Endothelial cell of umbilical vein (primary cell): Measurements from ENCODE around the gene YARS2. TPM values are rescaled to one million over a fixed set of nuclear protein-coding genes. Genes with fewer than 3 reads are reported as not detected.

Experiments used
- BruUV-seq: library from RNA; stranded (reverse); fragments of 400-500 nt; replicated peaks from 2 replicates; lab custom pipeline; 2021; lab: Mats Ljungman, UMichigan
- CTCF ChIA-PET: fragments of 300-600, 350-600 bp; sonication (Branson Sonifier 250); formaldehyde crosslinking; loops from one replicate; lab custom pipeline; 2021; ENCODE audit warnings: antibody characterized with exemption, inconsistent platforms; lab: Charles Lee
- POLR2A ChIA-PET: fragments of 300-600, 350-600 bp; sonication (Branson Sonifier 250); formaldehyde crosslinking; loops from one replicate; lab custom pipeline; 2021; ENCODE audit warnings: antibody characterized with exemption, inconsistent platforms; lab: Charles Lee
- DNase-seq: peaks from one replicate; pipeline ENCODE4 v3.0.0-alpha.2; 2011; ENCODE audit warnings: low read depth, low spot score
- FAIRE-seq: peaks from 2 replicates; lab custom pipeline; 2011; peaks lifted over from hg19 to GRCh38; lab: Jason Lieb, UNC
- H2AFZ ChIP-seq: 2 replicates; pipeline ENCODE4 v1.6.0; 2012; ENCODE audit warnings: low read depth, low read length, control low read depth, inconsistent platforms
- H3K27ac ChIP-seq: 2 replicates; pipeline ENCODE4 v1.5.1; 2011; ENCODE audit warnings: low read depth, mild to moderate bottlenecking, control low read depth, low read length, moderate library complexity; ENCODE audit not compliant: insufficient read depth
- H3K27me3 ChIP-seq, 2 experiments: 2 replicates each; pipeline versions ENCODE4 v1.6.0 to v1.6.1; 2011; ENCODE audit warnings: low read length in 2 of 2, mixed read lengths in 1 of 2; ENCODE audit not compliant: control insufficient read depth in 2 of 2, insufficient read depth in 2 of 2
- H3K36me3 ChIP-seq, 2 experiments: 2 replicates in 1 of 2; 3 replicates in 1 of 2; pipeline ENCODE4 v1.5.1; 2011; ENCODE audit warnings: low read length in 2 of 2, mild to moderate bottlenecking in 1 of 2, moderate library complexity in 1 of 2; ENCODE audit not compliant: control insufficient read depth in 2 of 2, insufficient read depth in 2 of 2; ENCODE audit errors: extremely low read depth in 1 of 2
- H3K4me1 ChIP-seq: 3 replicates; pipeline ENCODE4 v1.5.1; 2011; ENCODE audit warnings: mild to moderate bottlenecking, low read length; ENCODE audit not compliant: control insufficient read depth, insufficient read depth; ENCODE audit errors: extremely low read depth
- H3K4me2 ChIP-seq: 2 replicates; pipeline ENCODE4 v1.6.1; 2011; ENCODE audit warnings: low read length, control low read depth, mixed read lengths; ENCODE audit not compliant: insufficient read depth
- H3K4me3 ChIP-seq, 3 experiments: fragments of 200-600 bp in 1 of 3; sonication (generic), shearing (Covaris generic) in 1 of 3; replicated peaks in 1 of 3; 2 replicates each; pipeline ENCODE4 v1.5.1; 2011 to 2016; ENCODE audit warnings: control low read depth in 3 of 3, low read length in 3 of 3, mild to moderate bottlenecking in 2 of 3, inconsistent platforms in 1 of 3, low read depth in 1 of 3, moderate library complexity in 1 of 3; ENCODE audit not compliant: insufficient read depth in 1 of 3
- H3K79me2 ChIP-seq: 2 replicates; pipeline ENCODE4 v1.6.0; 2012; ENCODE audit warnings: low read length, inconsistent platforms; ENCODE audit not compliant: control insufficient read depth, insufficient read depth
- H3K9ac ChIP-seq: replicated peaks from 2 replicates; pipeline ENCODE3; 2011; ENCODE audit warnings: low read length, control low read depth; ENCODE audit not compliant: insufficient read depth; ENCODE audit errors: extremely low read depth
- H3K9me1 ChIP-seq: replicated peaks from 3 replicates; pipeline ENCODE4 v1.6.0; 2011; ENCODE audit warnings: mild to moderate bottlenecking, low read length; ENCODE audit not compliant: control insufficient read depth, insufficient read depth; ENCODE audit errors: extremely low read depth
- H3K9me3 ChIP-seq: replicated peaks from 2 replicates; pipeline ENCODE4 v1.5.1; 2012; ENCODE audit warnings: low read length, inconsistent platforms; ENCODE audit not compliant: control insufficient read depth, insufficient read depth
- H4K20me1 ChIP-seq: replicated peaks from 2 replicates; pipeline ENCODE3; 2011; ENCODE audit warnings: mild to moderate bottlenecking, low read length; ENCODE audit not compliant: control insufficient read depth, insufficient read depth; ENCODE audit errors: extremely low read depth
- CTCF ChIP-seq, 2 donors: IDR thresholded peaks; 1 replicate in 1 of 2; 2 replicates in 1 of 2; pipeline ENCODE4 v1.5.1; 2011; ENCODE audit warnings: low read length in 2 of 2, mild to moderate bottlenecking in 2 of 2, moderate library complexity in 2 of 2, control low read depth in 1 of 2, inconsistent platforms in 1 of 2, low read depth in 1 of 2; ENCODE audit not compliant: insufficient read depth in 1 of 2; ENCODE audit errors: extremely low read depth in 1 of 2
- EZH2 ChIP-seq: IDR thresholded peaks from 2 replicates; pipeline ENCODE4 v1.6.1; 2012; ENCODE audit warnings: borderline replicate concordance, low read depth, mild to moderate bottlenecking, moderate library complexity, low read length, inconsistent platforms; ENCODE audit not compliant: severe bottlenecking
- FOS ChIP-seq: IDR thresholded peaks from 2 replicates; pipeline ENCODE4 v1.6.1; 2011; ENCODE audit warnings: mild to moderate bottlenecking, low read length, moderate library complexity, borderline replicate concordance; ENCODE audit not compliant: insufficient read depth
- GATA2 ChIP-seq: IDR thresholded peaks from 2 replicates; pipeline ENCODE4 v1.7.0; 2011; ENCODE audit warnings: low read depth, mild to moderate bottlenecking, moderate library complexity, mixed read lengths, low read length; ENCODE audit not compliant: insufficient read length, insufficient read depth
- JUN ChIP-seq: IDR thresholded peaks from 2 replicates; pipeline ENCODE4 v1.6.1; 2011; ENCODE audit warnings: borderline replicate concordance, low read depth; ENCODE audit not compliant: insufficient read length, insufficient read depth
- MAX ChIP-seq: IDR thresholded peaks from 2 replicates; pipeline ENCODE4 v1.6.1; 2011; ENCODE audit not compliant: insufficient read depth, insufficient read length
- MYC ChIP-seq: IDR thresholded peaks from one replicate; pipeline ENCODE4 v1.6.1; 2011; ENCODE audit warnings: mild to moderate bottlenecking, low read depth, low read length
- POLR2A ChIP-seq: IDR thresholded peaks from 2 replicates; pipeline ENCODE4 v1.6.1; 2012; ENCODE audit warnings: low read depth, mild to moderate bottlenecking, control low read depth, low read length
- POLR2AphosphoS5 ChIP-seq: IDR thresholded peaks from 2 replicates; pipeline ENCODE4 v1.6.1; 2012; ENCODE audit warnings: low read depth, mild to moderate bottlenecking, control low read depth, low read length, moderate library complexity; ENCODE audit not compliant: insufficient read depth
- dilution Hi-C: fragments of 300-500 bp; cut with MboI; formaldehyde crosslinking; loops from one replicate; pipeline ENCODE4 v1.15.0; 2019; ENCODE audit warnings: low sequenced_read_pairs; ENCODE audit not compliant: extremely low pct_ligation_motif_present
- intact Hi-C: fragments of 100-400 bp; cut with micrococcal nuclease; formaldehyde crosslinking; loops from one replicate; pipeline ENCODE4 v1.10.0; 2022
- polyA plus RNA-seq, 4 experiments: library from polyadenylated mRNA; depleted of rRNA in 3 of 4; stranded (reverse) in 3 of 4; unstranded in 1 of 4; fragments of >200 nt; gene quantifications; 2 replicates each; pipeline versions ENCODE4 v1.2.1 to v1.2.3, GENCODE V29; 2011 to 2012; ENCODE audit warnings: missing spikeins in 1 of 4
- total RNA-seq: library from RNA; stranded (reverse); gene quantifications from 2 replicates; pipeline ENCODE4 v1.2.3, GENCODE V29; 2021

YARS2 gene
- total and polyA plus RNA-seq, 2 donors (not counting 3 experiments of a cell fraction or from before 2014, with no cell fraction given), result 24.6 to 26.8 TPM

GRCh38 chr12:32794281-32794680, 38.6 kb upstream of the YARS2 start:
- no peak overlapping the region for H3K4me3 ChIP-seq
- intact Hi-C loops, result loop anchor here (10.0 kb wide), 1 partner anchor 1221 kb away; no protein-coding TSS in a partner anchor
- no peaks in the 10 kb centered on the region for H3K9me1 ChIP-seq
- no peak overlapping the region for H3K9ac ChIP-seq
- no peak overlapping the region for H2AFZ ChIP-seq
- TF ChIP-seq FOS, result no peak
- no peak for TF ChIP-seq POLR2A
- TF ChIP-seq CTCF (IDR thresholded peaks at IDR 0.05; ENCODE audit: extremely low read depth in 1 of 2, insufficient read depth in 1 of 2, low read depth in 1 of 2, low read length in 2 of 2), result no peak
- TF ChIP-seq POLR2AphosphoS5, result no peak
- no peak for TF ChIP-seq EZH2
- TF ChIP-seq GATA2, result no peak
- TF ChIP-seq MAX, result no peak
- TF ChIP-seq MYC, result no peak
- TF ChIP-seq JUN, result no peak
- H3K27ac ChIP-seq, result no peak overlapping the region
- H3K79me2 ChIP-seq, result no peaks in the 10 kb centered on the region
- H3K4me1 ChIP-seq, result no peaks in the 10 kb centered on the region
- no peaks in the 10 kb centered on the region for H3K27me3 ChIP-seq
- dilution Hi-C loops, result no loop called here
- no peaks in the 10 kb centered on the region for H3K36me3 ChIP-seq
- ChIA-PET POLR2A (no interaction called here), CTCF (no interaction called here)
- H3K9me3 ChIP-seq, result no peaks in the 10 kb centered on the region
- H4K20me1 ChIP-seq, result no peaks in the 10 kb centered on the region
- no TSS peak for BruUV-seq
- no peak overlapping the region for H3K4me2 ChIP-seq
- FAIRE-seq (no peak), DNase-seq (no peak)
